NK-92 (cell line): ENCODE results near the gene ALDH1A3.

Source experiments
- DNase-seq: peaks from one replicate; lab custom pipeline; 2025; ENCODE audit not compliant: unreplicated experiment; lab: John Stamatoyannopoulos, UW

The ALDH1A3 gene

GRCh38 chr15:100947760-100948429, 68.3 kb downstream of the ALDH1A3 start:
- DNase-seq: no peak

GRCh38 chr15:100948430-100948762, 68.8 kb downstream of the ALDH1A3 start:
- no peak for DNase-seq

GRCh38 chr15:100949691-100950090, 70.1 kb downstream of the ALDH1A3 start:
- no peak for DNase-seq

- DNase-seq: no peak
These were observed 72.3 kb downstream of the ALDH1A3 start for GRCh38 chr15:100951965-100952364.

DNA sequence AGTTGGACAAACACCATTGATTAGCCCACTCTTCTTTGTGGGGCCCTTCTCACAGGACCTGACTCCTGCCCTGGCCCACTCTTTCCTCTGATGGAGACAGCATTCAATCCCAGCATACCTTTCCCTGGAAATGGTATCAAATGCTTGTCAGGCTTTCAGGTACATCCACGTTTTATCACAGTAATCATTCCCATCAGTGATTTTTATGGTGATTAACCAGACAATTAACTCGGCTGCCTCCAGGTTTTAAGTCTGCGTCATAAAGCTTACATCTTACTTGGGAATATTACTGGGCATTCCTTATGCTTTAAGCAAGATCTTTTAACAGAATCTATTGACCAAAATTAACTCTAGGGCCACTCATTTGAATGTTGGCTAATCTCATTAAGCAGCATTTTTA, 72.9 kb downstream of the ALDH1A3 start:
- DNase-seq: no peak

DNA sequence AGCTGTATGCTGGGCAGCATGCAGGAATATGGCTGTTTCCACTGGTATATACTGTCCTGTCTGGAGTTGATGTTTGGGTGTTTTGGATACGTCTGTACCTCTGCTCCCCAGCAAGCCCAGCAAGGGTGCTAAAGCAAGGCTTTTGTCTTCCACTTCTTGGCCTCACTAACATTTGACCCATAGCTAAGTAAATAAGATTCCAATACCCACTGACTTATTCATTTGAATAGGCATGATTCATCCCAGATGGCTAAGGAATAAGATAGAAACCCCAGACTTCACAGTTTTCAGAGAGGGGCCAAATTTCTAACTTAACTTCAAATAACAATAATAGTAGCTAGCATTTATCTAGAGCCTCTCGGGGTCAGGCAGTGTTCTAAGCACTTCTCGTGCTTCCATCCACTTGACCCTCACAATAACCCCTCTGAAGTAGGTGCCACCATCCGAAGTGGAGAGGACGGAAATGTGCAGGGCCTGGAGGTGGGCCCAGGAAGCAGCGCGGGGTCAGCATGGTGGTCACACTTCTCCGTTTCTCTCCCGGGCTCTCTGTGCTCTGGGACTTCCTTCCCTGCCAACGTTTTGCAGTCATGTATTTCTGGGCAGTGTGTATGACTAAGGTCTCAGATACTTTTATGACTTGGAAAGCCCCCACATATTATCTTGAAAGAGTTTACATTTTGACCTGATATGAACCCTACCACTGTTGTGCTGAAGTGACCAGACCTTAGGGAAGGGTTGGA, 78.9 kb downstream of the ALDH1A3 start:
- DNase-seq: no peak

- DNase-seq: no peak
These were observed 79.7 kb downstream of the ALDH1A3 start for GRCh38 chr15:100959066-100960050.
